SK-N-SH treated with all-trans-retinoic acid at 6 μM for 48 hours (cell line): Measurements from ENCODE around the gene MFSD11.

ENCODE experiments used
- ATAC-seq: fragments of 200-7000 bp; cut with Tn5 transposase; 3 replicates; pipeline ENCODE4 v1.9.1; 2020; ENCODE audit warnings: mild to moderate bottlenecking, moderate library complexity
- ARNTL ChIP-seq: fragments of 450-650 bp; formaldehyde crosslinking; IDR thresholded peaks from 2 replicates; pipeline ENCODE4 v1.5.0; 2020; ENCODE audit warnings: low read depth, mild to moderate bottlenecking, moderate library complexity, borderline replicate concordance
- BACH2 ChIP-seq: fragments of 250-450 bp; sonication (Bioruptor Pico); IDR thresholded peaks from 2 replicates; pipeline ENCODE4 v1.9.0; 2021; ENCODE audit warnings: mild to moderate bottlenecking, borderline replicate concordance
- CREB5 ChIP-seq: fragments of 250-450 bp; sonication (Bioruptor Pico); IDR thresholded peaks from 2 replicates; pipeline ENCODE4 v1.5.1; 2020; ENCODE audit warnings: low read depth, mild to moderate bottlenecking, moderate library complexity
- CSDC2 ChIP-seq: fragments of 250-450 bp; sonication (Bioruptor Pico); IDR thresholded peaks from 2 replicates; pipeline ENCODE4 v1.5.0; 2020; ENCODE audit warnings: mild to moderate bottlenecking, moderate library complexity
- CSRNP3 ChIP-seq: fragments of 250-450 bp; sonication (Bioruptor Pico); IDR thresholded peaks from 2 replicates; pipeline ENCODE4 v1.5.1; 2021; ENCODE audit warnings: mild to moderate bottlenecking, moderate library complexity
- GLIS3 ChIP-seq: fragments of 250-450 bp; sonication (Bioruptor Pico); IDR thresholded peaks from 2 replicates; pipeline ENCODE4 v1.5.0; 2020; ENCODE audit warnings: mild to moderate bottlenecking, moderate library complexity
- ISL1 ChIP-seq: fragments of 250-450 bp; sonication (Bioruptor Pico); IDR thresholded peaks from 2 replicates; pipeline ENCODE4 v2.1.2; 2022; ENCODE audit warnings: mild to moderate bottlenecking, moderate library complexity
- OSR1 ChIP-seq: fragments of 250-450 bp; sonication (Bioruptor Pico); IDR thresholded peaks from 2 replicates; pipeline ENCODE4 v1.8.0; 2022; ENCODE audit warnings: moderate library complexity, mild to moderate bottlenecking, inconsistent platforms
- PATZ1 ChIP-seq: fragments of 250-450 bp; sonication (Bioruptor Pico); IDR thresholded peaks from 2 replicates; pipeline ENCODE4 v1.8.0; 2020; ENCODE audit warnings: mild to moderate bottlenecking, moderate library complexity, borderline replicate concordance
- POU6F1 ChIP-seq: fragments of 250-450 bp; sonication (Bioruptor Pico); IDR thresholded peaks from 2 replicates; pipeline ENCODE4 v1.8.0; 2021; ENCODE audit warnings: low read depth, mild to moderate bottlenecking, moderate library complexity, borderline replicate concordance
- SNAI2 ChIP-seq: fragments of 250-450 bp; sonication (Bioruptor Pico); IDR thresholded peaks from 2 replicates; pipeline ENCODE4 v1.5.0; 2020; ENCODE audit warnings: mild to moderate bottlenecking, moderate library complexity
- TCF4 ChIP-seq: fragments of 250-450 bp; sonication (Bioruptor Pico); IDR thresholded peaks from 2 replicates; pipeline ENCODE4 v1.8.0; 2021; ENCODE audit warnings: mild to moderate bottlenecking, moderate library complexity, borderline replicate concordance
- TOX ChIP-seq: fragments of 250-450 bp; sonication (Bioruptor Pico); IDR thresholded peaks from 2 replicates; pipeline ENCODE4 v1.8.0; 2021; ENCODE audit warnings: mild to moderate bottlenecking, moderate library complexity, borderline replicate concordance
- TSHZ2 ChIP-seq: fragments of 250-450 bp; sonication (Bioruptor Pico); IDR thresholded peaks from 2 replicates; pipeline ENCODE4 v1.5.0; 2020; ENCODE audit warnings: mild to moderate bottlenecking, moderate library complexity
- ZC3H10 ChIP-seq: fragments of 250-450 bp; sonication (Bioruptor Pico); IDR thresholded peaks from 2 replicates; pipeline ENCODE4 v1.5.1; 2021; ENCODE audit warnings: mild to moderate bottlenecking, moderate library complexity
- ZFP3 ChIP-seq: fragments of 250-450 bp; sonication (Bioruptor Pico); IDR thresholded peaks from 2 replicates; pipeline ENCODE4 v1.5.0; 2020; ENCODE audit warnings: mild to moderate bottlenecking, moderate library complexity
- ZFP30 ChIP-seq: fragments of 450-650 bp; formaldehyde crosslinking; IDR thresholded peaks from 2 replicates; pipeline ENCODE4 v1.5.0; 2022; ENCODE audit warnings: mild to moderate bottlenecking, moderate library complexity
- ZNF565 ChIP-seq: fragments of 450-650 bp; formaldehyde crosslinking; conservative IDR thresholded peaks from 2 replicates; pipeline ENCODE4 v1.5.0; 2020; ENCODE audit warnings: low read depth, mild to moderate bottlenecking, moderate library complexity
- ZNF70 ChIP-seq: fragments of 450-650 bp; formaldehyde crosslinking; IDR thresholded peaks from 2 replicates; pipeline ENCODE4 v1.5.0; 2020; ENCODE audit warnings: mild to moderate bottlenecking, moderate library complexity
- ZNF8 ChIP-seq: fragments of 450-650 bp; formaldehyde crosslinking; IDR thresholded peaks from 2 replicates; pipeline ENCODE4 v1.5.0; 2020; ENCODE audit warnings: mild to moderate bottlenecking, moderate library complexity

MFSD11 gene

GRCh38 chr17:76716146-76716838 lies 21.6 kb upstream of the MFSD11 start:
- no peak for TF ChIP-seq TSHZ2 (CRISPR knock-in tag)
- no peak for TF ChIP-seq BACH2
- TF ChIP-seq PATZ1 (CRISPR knock-in tag), result 0 out of 2 replicates have a peak, but pooled peaks have one; percentile 15
- no peak for TF ChIP-seq ARNTL (CRISPR knock-in tag)
- TF ChIP-seq CSRNP3 (CRISPR knock-in tag), result no peak
- no peak for TF ChIP-seq ZC3H10
- no peak for TF ChIP-seq CSDC2 (CRISPR knock-in tag)
- no peak for TF ChIP-seq ZNF70 (CRISPR knock-in tag)
- TF ChIP-seq TOX, result peak; percentile 87; the same call in 1 of the 2 replicates
- TF ChIP-seq ZFP30 (CRISPR knock-in tag), result no peak
- no peak for TF ChIP-seq GLIS3
- peak; percentile 71 for ATAC-seq

GRCh38 chr17:76716839-76717215 lies 21.1 kb upstream of the MFSD11 start:
- peak; percentile 61 for ATAC-seq
- TF ChIP-seq POU6F1 (CRISPR knock-in tag), result no peak
- TF ChIP-seq CSDC2 (CRISPR knock-in tag), result no peak
- TF ChIP-seq OSR1 (CRISPR knock-in tag), result no peak
- no peak for TF ChIP-seq ZNF8 (CRISPR knock-in tag)
- TF ChIP-seq SNAI2 (CRISPR knock-in tag), result no peak
- TF ChIP-seq ZNF70 (CRISPR knock-in tag), result no peak

GRCh38 chr17:76718516-76718915 lies 19.4 kb upstream of the MFSD11 start:
- TF ChIP-seq ZFP30 (CRISPR knock-in tag), result no peak
- no peak for TF ChIP-seq TSHZ2 (CRISPR knock-in tag)
- no peak for TF ChIP-seq BACH2
- no peak for TF ChIP-seq ZNF8 (CRISPR knock-in tag)
- no peak for TF ChIP-seq ZNF565 (CRISPR knock-in tag)
- no peak for TF ChIP-seq ZFP3 (CRISPR knock-in tag)
- no peak for TF ChIP-seq CSRNP3 (CRISPR knock-in tag)
- TF ChIP-seq ZC3H10, result no peak
- no peak for TF ChIP-seq ISL1 (CRISPR knock-in tag)
- TF ChIP-seq CREB5 (CRISPR knock-in tag), result no peak
- no peak for TF ChIP-seq TCF4
- ATAC-seq, result no peak
